ENCODE results near the gene HYAL4. TPM values are rescaled to one million over a fixed set of nuclear protein-coding genes. Genes with fewer than 3 reads are reported as not detected.
"Not testable (repeated sequence)": the region's sequence is repeated elsewhere in the genome, so short reads cannot be mapped to it uniquely, and the experiment has no call there.

Gene HYAL4
- total RNA-seq, 1 experiment from 2014 or later: not detected

DNA sequence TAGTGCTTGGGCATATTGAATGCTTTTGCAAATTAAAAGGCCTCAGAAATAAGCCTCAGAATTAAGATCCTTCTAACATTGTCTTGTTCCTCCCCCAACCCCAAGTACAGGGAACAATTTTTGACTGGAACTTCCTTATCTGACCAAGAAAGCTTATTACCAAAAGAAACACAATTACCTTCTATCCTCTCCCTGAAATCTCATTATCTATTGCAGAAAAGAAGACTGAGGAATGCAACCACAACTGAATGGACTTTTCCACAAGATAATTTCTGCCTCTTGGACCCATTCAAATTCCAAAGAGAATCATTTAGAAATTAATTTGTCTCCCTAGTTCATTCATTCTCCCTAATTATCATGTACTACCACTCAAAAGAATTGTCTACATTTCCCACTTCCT is 43.2 kb downstream of the HYAL4 start:
- TF ChIP-seq, protein P1, sequence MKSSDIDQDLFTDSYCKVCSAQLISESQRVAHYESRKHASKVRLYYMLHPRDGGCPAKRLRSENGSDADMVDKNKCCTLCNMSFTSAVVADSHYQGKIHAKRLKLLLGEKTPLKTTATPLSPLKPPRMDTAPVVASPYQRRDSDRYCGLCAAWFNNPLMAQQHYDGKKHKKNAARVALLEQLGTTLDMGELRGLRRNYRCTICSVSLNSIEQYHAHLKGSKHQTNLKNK (CRISPR knock-in tag; IDR thresholded peaks at IDR 0.05): no peak
- TF ChIP-seq CREB1 (CRISPR knock-in tag; IDR thresholded peaks at IDR 0.05) (no peak), MYBL2 (CRISPR knock-in tag; IDR thresholded peaks at IDR 0.05) (no peak), FOXK1 (CRISPR knock-in tag; IDR thresholded peaks at IDR 0.05) (no peak), PRRX2 (CRISPR knock-in tag; IDR thresholded peaks at IDR 0.05) (no peak), RELA (CRISPR knock-in tag; IDR thresholded peaks at IDR 0.05; ENCODE audit: borderline replicate concordance) (no peak), ZNF396 (CRISPR knock-in tag; IDR thresholded peaks at IDR 0.05; ENCODE audit: borderline replicate concordance) (no peak), ELF4 (CRISPR knock-in tag; IDR thresholded peaks at IDR 0.05; ENCODE audit: low read depth) (no peak), ZNF219 (CRISPR knock-in tag; IDR thresholded peaks at IDR 0.05; ENCODE audit: borderline replicate concordance) (no peak), NFATC4 (CRISPR knock-in tag; IDR thresholded peaks at IDR 0.05) (no peak), SMAD4 (CRISPR knock-in tag; IDR thresholded peaks at IDR 0.05) (no peak), ZNF263 (CRISPR knock-in tag; IDR thresholded peaks at IDR 0.05; ENCODE audit: low read depth) (no peak), ZNF671 (CRISPR knock-in tag; IDR thresholded peaks at IDR 0.05) (no peak), NR2C2 (CRISPR knock-in tag; IDR thresholded peaks at IDR 0.05) (no peak), FOXP1 (CRISPR knock-in tag; IDR thresholded peaks at IDR 0.05; ENCODE audit: borderline replicate concordance) (no peak), MXD4 (CRISPR knock-in tag; IDR thresholded peaks at IDR 0.05; ENCODE audit: borderline replicate concordance) (no peak), ETV6 (CRISPR knock-in tag; IDR thresholded peaks at IDR 0.05) (no peak)
- TF ChIP-seq, protein P2, sequence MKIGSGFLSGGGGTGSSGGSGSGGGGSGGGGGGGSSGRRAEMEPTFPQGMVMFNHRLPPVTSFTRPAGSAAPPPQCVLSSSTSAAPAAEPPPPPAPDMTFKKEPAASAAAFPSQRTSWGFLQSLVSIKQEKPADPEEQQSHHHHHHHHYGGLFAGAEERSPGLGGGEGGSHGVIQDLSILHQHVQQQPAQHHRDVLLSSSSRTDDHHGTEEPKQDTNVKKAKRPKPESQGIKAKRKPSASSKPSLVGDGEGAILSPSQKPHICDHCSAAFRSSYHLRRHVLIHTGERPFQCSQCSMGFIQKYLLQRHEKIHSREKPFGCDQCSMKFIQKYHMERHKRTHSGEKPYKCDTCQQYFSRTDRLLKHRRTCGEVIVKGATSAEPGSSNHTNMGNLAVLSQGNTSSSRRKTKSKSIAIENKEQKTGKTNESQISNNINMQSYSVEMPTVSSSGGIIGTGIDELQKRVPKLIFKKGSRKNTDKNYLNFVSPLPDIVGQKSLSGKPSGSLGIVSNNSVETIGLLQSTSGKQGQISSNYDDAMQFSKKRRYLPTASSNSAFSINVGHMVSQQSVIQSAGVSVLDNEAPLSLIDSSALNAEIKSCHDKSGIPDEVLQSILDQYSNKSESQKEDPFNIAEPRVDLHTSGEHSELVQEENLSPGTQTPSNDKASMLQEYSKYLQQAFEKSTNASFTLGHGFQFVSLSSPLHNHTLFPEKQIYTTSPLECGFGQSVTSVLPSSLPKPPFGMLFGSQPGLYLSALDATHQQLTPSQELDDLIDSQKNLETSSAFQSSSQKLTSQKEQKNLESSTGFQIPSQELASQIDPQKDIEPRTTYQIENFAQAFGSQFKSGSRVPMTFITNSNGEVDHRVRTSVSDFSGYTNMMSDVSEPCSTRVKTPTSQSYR (CRISPR knock-in tag; IDR thresholded peaks at IDR 0.05): no peak
- TF ChIP-seq, protein P3, sequence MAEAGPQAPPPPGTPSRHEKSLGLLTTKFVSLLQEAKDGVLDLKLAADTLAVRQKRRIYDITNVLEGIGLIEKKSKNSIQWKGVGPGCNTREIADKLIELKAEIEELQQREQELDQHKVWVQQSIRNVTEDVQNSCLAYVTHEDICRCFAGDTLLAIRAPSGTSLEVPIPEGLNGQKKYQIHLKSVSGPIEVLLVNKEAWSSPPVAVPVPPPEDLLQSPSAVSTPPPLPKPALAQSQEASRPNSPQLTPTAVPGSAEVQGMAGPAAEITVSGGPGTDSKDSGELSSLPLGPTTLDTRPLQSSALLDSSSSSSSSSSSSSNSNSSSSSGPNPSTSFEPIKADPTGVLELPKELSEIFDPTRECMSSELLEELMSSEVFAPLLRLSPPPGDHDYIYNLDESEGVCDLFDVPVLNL (CRISPR knock-in tag; IDR thresholded peaks at IDR 0.05; ENCODE audit: borderline replicate concordance, low read depth): no peak
- TF ChIP-seq, protein P4, sequence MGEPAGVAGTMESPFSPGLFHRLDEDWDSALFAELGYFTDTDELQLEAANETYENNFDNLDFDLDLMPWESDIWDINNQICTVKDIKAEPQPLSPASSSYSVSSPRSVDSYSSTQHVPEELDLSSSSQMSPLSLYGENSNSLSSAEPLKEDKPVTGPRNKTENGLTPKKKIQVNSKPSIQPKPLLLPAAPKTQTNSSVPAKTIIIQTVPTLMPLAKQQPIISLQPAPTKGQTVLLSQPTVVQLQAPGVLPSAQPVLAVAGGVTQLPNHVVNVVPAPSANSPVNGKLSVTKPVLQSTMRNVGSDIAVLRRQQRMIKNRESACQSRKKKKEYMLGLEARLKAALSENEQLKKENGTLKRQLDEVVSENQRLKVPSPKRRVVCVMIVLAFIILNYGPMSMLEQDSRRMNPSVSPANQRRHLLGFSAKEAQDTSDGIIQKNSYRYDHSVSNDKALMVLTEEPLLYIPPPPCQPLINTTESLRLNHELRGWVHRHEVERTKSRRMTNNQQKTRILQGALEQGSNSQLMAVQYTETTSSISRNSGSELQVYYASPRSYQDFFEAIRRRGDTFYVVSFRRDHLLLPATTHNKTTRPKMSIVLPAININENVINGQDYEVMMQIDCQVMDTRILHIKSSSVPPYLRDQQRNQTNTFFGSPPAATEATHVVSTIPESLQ (CRISPR knock-in tag; IDR thresholded peaks at IDR 0.05): no peak
- H3K27ac Mint-ChIP-seq: no peak overlapping the region
- H3K4me1 Mint-ChIP-seq: peaks cover 7% of the 10 kb centered on the region
- ATAC-seq (no peak), DNase-seq (ENCODE audit: low spot score) (no peak)
- no peaks in the 10 kb centered on the region for H3K27me3 Mint-ChIP-seq (ENCODE audit: low read depth)
- CTCF ChIA-PET: no interaction called here
- no peak overlapping the region for H3K4me3 Mint-ChIP-seq
- POLR2A ChIA-PET: no interaction called here
- peaks cover 13% of the 10 kb centered on the region for H3K36me3 Mint-ChIP-seq
- peaks cover 18% of the 10 kb centered on the region for H3K9me3 Mint-ChIP-seq

DNA sequence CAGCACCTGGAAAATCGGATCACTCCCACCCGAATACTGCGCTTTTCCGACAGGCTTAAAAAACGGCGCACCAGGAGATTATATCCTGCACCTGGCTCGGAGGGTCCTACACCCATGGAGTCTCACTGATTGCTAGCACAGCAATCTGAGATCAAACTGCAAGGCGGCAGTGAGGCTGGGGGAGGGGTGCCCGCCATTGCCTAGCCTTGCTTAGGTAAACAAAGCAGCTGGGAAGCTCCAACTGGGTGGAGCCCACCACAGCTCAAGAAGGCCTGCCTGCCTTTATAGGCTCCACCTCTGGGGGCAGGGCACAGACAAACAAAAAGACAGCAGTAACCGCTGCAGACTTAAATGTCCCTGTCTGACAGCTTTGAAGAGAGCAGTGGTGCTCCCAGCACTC is 49.8 kb downstream of the HYAL4 start:
- CTCF ChIA-PET; POLR2A ChIA-PET; H3K27me3 Mint-ChIP-seq (ENCODE audit: low read depth); ATAC-seq; DNase-seq (ENCODE audit: low spot score); H3K4me3 Mint-ChIP-seq; H3K4me1 Mint-ChIP-seq; H3K27ac Mint-ChIP-seq: not testable (repeated sequence)
- Mint-ChIP-seq H3K36me3 (peaks cover 40% of the 10 kb centered on the region), H3K9me3 (peaks cover 47% of the 10 kb centered on the region)

All from WTC11 (cell line).